HG03103 (cell line): ENCODE measurements around the gene NUDT19.
"Not testable (repeated sequence)": the region's sequence is repeated elsewhere in the genome, so short reads cannot be mapped to it uniquely, and the experiment has no call there.

Experiments used
- ATAC-seq: cut with Tn5 transposase; IDR thresholded peaks from one replicate; pipeline ENCODE4 v1.9.1; 2021; ENCODE audit warnings: low read depth; ENCODE audit not compliant: unreplicated experiment

Gene NUDT19

GRCh38 chr19:32674931-32675719 is 16.5 kb upstream of the NUDT19 start, which contains the start of gene ANKRD27:
ANKRD27 (minus strand) TSS chr19:32675180; CDS start chr19:32659015, 16,165 bp downstream.
- peak; percentile 95 for ATAC-seq

GRCh38 chr19:32675720-32676185 is 15.9 kb upstream of the NUDT19 start, which contains the start of gene RGS9BP:
RGS9BP (plus strand) TSS chr19:32675848; CDS start chr19:32676264, 416 bp downstream.
- peak; percentile 32 for ATAC-seq

- no peak for ATAC-seq
These were observed 15.3 kb upstream of the NUDT19 start for GRCh38 chr19:32676186-32676894.

DNA sequence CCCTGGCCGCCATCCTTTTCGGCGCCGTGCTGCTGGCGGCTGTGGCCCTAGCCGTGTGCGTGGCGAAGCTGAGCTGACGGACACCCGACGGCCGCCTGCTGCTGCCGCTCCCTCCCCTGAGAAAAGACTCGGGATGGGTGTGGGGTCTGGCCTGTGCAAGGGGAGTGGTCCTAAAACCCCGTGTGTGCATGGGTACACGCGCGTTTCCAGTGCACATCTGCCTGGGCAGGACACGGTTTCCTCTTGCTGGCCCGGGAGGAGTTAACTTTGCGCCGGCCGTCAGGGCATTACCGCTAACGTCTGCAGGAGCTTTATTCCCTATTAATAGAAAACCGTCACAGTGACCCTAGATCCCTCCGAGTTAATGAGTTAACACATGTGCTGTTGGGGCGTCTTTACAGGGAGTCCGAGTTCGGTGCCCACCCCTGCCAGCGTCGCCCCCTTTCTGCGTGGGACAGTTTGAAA is 14.7 kb upstream of the NUDT19 start:
- no peak for ATAC-seq

GRCh38 chr19:32677657-32678056 is 14.0 kb upstream of the NUDT19 start:
- ATAC-seq, result no peak

- ATAC-seq, result no peak
These were observed 10.6 kb upstream of the NUDT19 start for GRCh38 chr19:32680986-32681385.

DNA sequence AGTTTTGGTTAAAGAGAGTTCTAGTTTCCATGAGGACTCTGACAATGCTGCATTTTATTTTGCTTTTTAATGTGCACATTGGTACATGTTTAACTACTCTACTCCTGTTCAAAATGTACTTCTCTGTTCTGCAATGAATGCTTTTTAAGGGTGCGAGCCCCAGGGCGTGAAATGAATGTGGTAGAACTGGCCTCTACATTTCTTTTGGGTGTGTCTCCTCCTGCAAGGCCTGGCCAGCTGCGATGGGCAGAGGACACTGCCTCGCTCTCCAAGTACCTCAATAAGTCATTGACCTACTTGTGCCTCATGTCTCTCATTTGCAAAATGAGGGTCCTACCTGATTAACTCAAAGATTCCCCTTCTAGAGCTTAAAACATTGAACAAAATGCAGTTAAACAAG is 9.3 kb upstream of the NUDT19 start:
- ATAC-seq, result no peak

DNA sequence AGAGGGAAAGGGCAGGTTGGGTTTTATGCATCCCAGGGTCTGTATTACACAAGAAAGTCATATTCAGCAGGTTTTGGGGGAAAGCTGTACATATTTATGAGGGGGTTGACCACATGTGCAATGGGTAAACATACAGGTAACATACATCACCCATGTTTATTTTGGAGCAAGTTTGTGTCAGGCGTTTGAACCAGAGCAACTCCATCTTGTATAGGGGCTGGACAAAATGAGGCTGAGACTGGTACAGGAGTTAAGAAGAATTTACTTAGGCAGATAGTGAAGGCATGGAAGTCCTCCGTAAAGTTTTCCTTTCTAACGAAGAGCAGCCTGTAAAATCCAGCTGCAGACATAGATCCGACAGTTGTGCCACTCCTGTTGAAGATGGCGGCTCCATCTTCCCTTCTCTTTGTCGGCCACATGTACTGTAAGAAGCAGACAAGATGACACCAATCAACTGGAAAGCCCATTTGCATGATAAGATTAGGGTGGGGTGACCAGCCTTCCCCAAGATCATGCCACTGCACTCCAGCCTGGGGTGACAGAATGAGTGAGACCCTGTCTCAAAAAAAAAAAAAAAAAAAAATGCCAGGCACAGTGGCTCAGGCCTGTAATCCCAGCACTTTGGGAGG is 4.7 kb upstream of the NUDT19 start:
- ATAC-seq, result no peak

DNA sequence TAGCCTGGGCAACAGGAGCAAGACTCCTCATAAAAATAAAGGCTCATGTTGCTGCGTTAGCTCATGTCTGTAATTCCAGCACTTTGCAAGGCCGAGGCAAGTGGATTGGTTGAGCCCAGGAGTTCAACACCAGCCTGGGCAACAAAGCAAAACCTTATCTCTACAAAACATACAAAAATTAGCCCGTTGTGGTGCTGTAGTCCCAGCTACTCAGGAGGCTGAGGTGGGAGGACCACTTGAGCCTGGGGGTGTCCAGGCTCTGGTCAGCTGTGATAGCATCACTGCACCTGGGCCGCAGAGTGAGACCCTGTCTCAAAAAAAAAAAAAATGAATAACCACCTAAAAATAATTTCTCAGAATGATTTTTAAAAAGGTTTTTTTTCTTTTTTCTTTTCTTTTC is 3.9 kb upstream of the NUDT19 start:
- ATAC-seq, result no peak

GRCh38 chr19:32688311-32688710 is 3.3 kb upstream of the NUDT19 start:
- no peak for ATAC-seq

DNA sequence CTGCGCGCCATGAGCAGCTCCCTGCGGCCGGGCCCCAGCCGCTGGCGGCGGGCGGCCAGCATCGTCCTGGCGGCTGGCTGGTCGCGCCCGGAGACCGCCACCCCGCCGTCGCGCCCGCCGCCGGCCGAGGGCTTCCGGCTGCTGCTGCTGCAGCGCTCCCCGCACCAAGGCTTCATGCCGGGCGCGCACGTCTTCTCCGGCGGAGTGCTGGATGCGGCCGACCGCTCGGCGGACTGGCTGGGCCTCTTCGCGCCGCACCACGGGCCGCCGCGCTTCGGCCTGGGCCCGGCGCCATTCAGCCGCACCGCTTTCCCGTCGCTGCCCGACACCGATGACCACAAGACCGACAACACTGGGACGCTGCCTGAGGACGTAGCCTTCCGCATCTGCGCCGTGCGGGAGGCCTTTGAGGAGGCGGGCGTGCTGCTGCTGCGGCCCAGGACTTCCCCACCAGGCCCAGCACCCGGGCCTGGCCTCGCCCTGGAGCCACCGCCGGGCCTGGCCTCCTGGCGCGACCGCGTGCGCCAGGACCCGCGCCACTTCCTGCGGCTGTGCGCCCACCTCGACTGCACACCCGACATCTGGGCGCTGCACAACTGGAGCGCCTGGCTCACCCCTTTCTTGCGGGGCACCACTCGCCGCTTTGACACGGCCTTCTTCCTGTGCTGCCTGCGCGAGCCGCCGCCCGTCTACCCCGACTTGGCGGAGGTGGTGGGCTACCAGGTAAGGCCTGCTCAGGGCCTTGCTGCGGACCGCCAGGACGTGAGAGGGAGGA is 518 bp downstream of the NUDT19 start:
- peak; percentile 41 for ATAC-seq

DNA sequence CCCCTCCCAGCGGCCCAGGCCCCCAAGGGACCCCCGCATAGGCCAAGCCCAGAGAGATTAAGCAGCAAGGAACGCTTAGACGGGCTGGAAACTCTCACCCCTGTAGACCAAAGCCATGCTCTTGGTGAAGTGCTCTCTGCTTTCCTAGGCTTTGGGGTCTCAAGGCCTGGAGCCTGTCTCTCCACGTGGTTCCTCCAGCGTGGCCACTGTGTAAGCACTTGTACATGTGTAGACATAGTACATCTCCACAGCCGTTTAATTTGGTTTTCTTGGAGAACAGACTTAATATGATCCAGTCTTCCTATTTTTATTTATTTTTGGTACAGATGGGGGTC is 1.1 kb downstream of the NUDT19 start:
- no peak for ATAC-seq

GRCh38 chr19:32693151-32694108 is 1.8 kb downstream of the NUDT19 start:
- ATAC-seq, result not testable (repeated sequence)

DNA sequence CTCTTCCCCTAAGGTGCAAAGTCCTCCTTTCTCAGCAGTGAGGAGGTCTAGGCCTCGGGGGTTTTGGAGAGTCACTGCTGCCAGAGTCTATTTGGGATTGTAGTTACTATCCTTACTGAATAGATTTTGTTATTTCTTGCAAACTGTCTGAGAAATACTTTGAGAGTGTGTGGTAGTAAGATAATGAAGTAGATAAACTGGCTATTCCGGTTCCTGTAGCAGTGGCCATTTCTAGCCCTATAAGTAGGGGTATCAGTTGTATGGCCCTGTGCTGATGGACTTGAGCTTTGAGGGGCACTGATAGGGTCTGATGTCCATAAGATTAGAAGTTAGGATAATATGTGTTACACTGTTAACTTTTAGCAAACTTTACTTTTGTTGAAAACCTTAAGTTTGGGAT is 2.7 kb downstream of the NUDT19 start:
- not testable (repeated sequence) for ATAC-seq

DNA sequence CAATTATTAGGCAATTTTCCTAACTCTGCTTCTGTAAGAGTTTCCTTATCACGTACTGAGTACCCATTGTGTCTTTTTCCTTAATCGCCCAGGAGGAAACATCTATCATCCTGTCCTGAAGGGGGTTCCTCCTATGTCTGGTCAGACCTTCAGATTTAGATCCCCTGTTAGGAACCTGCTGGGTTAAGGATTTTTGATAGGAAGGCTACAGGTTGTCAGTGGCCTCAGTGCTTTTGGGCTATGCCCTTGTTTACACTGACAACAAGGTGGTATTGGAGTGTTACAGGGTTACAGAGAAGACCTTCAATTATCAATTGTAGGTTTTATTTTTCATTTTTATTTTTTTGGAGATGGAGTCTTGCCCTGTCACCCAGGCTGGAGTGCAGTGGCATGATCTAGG is 3.2 kb downstream of the NUDT19 start:
- ATAC-seq, result not testable (repeated sequence)

GRCh38 chr19:32695506-32695905 is 3.9 kb downstream of the NUDT19 start:
- not testable (repeated sequence) for ATAC-seq

DNA sequence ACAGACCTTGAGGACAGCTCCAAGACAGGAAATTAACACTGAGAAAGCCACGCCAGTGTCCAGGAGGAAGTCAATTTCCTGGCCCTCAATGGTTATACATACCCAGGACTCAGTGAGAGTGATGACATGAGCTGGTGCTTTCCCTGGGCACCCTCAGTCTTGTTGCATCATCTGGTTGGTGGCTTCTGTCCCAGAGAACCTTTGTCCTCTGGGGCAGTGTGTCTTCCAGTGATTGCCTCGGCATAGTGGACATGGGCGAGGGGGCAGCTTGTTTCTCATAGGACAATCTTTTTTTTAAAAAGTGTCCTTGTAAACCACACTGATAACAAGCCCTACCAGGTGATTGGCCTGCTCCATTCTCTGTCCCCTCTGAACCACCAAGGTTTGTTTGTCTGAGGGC is 5.2 kb downstream of the NUDT19 start:
- not testable (repeated sequence) for ATAC-seq

GRCh38 chr19:32700129-32700528 is 8.5 kb downstream of the NUDT19 start:
- ATAC-seq, result not testable (repeated sequence)

GRCh38 chr19:32702010-32702409 is 10.4 kb downstream of the NUDT19 start:
- ATAC-seq, result no peak
